Endometrial microvascular endothelial cells (primary cell): ENCODE data around the gene SLC9A9. TPM values are rescaled to one million over a fixed set of nuclear protein-coding genes. Genes with fewer than 3 reads are reported as not detected.

Experiments
- in situ Hi-C: cut with HindIII; loops from 2 replicates; pipeline ENCODE4 v1.10.0; 2017; ENCODE audit warnings: low sequenced_read_pairs, low pct_unique_long_range_greater_than_20kb; ENCODE audit errors: inconsistent ontology term
- total RNA-seq: library from RNA; depleted of rRNA; stranded (reverse); fragments of >200 nt; gene quantifications from one replicate; pipeline ENCODE4 v1.2.3, GENCODE V29; 2015; ENCODE audit errors: inconsistent ontology term

SLC9A9 gene
- total RNA-seq, 1 donor from 2014 or later, result 2.3 TPM

GRCh38 chr3:143595456-143596077, 252.7 kb downstream of the SLC9A9 start:
- in situ Hi-C loops, result no loop called here

- in situ Hi-C loops, result no loop called here
Measured at GRCh38 chr3:143594206-143594605, 254.1 kb downstream of the SLC9A9 start.

- in situ Hi-C loops, result no loop called here
Measured at GRCh38 chr3:143590660-143591059, 257.6 kb downstream of the SLC9A9 start.

GRCh38 chr3:143586576-143586975, 261.7 kb downstream of the SLC9A9 start:
- in situ Hi-C loops, result no loop called here

- in situ Hi-C loops, result no loop called here
Measured at GRCh38 chr3:143585720-143586456, 262.4 kb downstream of the SLC9A9 start.

- in situ Hi-C loops, result no loop called here
Measured at GRCh38 chr3:143584474-143584873, 263.8 kb downstream of the SLC9A9 start.

- in situ Hi-C loops, result no loop called here
Measured at GRCh38 chr3:143581972-143582722, 266.1 kb downstream of the SLC9A9 start.

GRCh38 chr3:143578810-143579435, 269.3 kb downstream of the SLC9A9 start:
- in situ Hi-C loops, result no loop called here

GRCh38 chr3:143576568-143577270, 271.5 kb downstream of the SLC9A9 start:
- in situ Hi-C loops, result no loop called here

- in situ Hi-C loops, result no loop called here
Measured at GRCh38 chr3:143574933-143575332, 273.3 kb downstream of the SLC9A9 start.

GRCh38 chr3:143573610-143574303, 274.5 kb downstream of the SLC9A9 start:
- in situ Hi-C loops, result no loop called here

- in situ Hi-C loops, result no loop called here
Measured at GRCh38 chr3:143571548-143571947, 276.7 kb downstream of the SLC9A9 start.

- in situ Hi-C loops, result no loop called here
Measured at GRCh38 chr3:143567823-143568222, 280.4 kb downstream of the SLC9A9 start.

GRCh38 chr3:143565951-143566350, 282.3 kb downstream of the SLC9A9 start:
- in situ Hi-C loops, result no loop called here

GRCh38 chr3:143563786-143564185, 284.5 kb downstream of the SLC9A9 start:
- in situ Hi-C loops, result no loop called here

- in situ Hi-C loops, result no loop called here
Measured at GRCh38 chr3:143562789-143563188, 285.5 kb downstream of the SLC9A9 start.

- in situ Hi-C loops, result no loop called here
Measured at GRCh38 chr3:143559296-143559695, 289.0 kb downstream of the SLC9A9 start.

GRCh38 chr3:143552851-143553250, 295.4 kb downstream of the SLC9A9 start:
- in situ Hi-C loops, result no loop called here
